ENCODE measurements around the gene XCL2. TPM values are rescaled to one million over a fixed set of nuclear protein-coding genes. Genes with fewer than 3 reads are reported as not detected.
"Not testable (repeated sequence)": the region's sequence is repeated elsewhere in the genome, so short reads cannot be mapped to it uniquely, and the experiment has no call there.

XCL2 gene
- not detected in 3 replicates for total RNA-seq
- long read RNA-seq, result 0 reads

GRCh38 chr1:168543840-168544498, at the start of gene XCL2:
XCL2 (minus strand) TSS chr1:168543997; CDS start chr1:168543964, 33 bp downstream.
- H3K4me3 Mint-ChIP-seq (ENCODE audit: unreplicated experiment); H3K9me3 Mint-ChIP-seq (ENCODE audit: low read depth); H3K4me1 Mint-ChIP-seq (ENCODE audit: low read depth); H3K27me3 Mint-ChIP-seq (ENCODE audit: low read depth); H3K36me3 Mint-ChIP-seq (ENCODE audit: low read depth); H3K27ac Mint-ChIP-seq (ENCODE audit: unreplicated experiment); DNase-seq (ENCODE audit: low spot score): not testable (repeated sequence)

GRCh38 chr1:168591641-168592250, 47.9 kb upstream of the XCL2 start:
- no peaks in the 10 kb centered on the region for H3K27me3 Mint-ChIP-seq (ENCODE audit: low read depth)
- H3K9me3 Mint-ChIP-seq (ENCODE audit: low read depth), result peaks cover 9% of the 10 kb centered on the region
- H3K4me1 Mint-ChIP-seq (ENCODE audit: low read depth), result no peaks in the 10 kb centered on the region
- no peak for DNase-seq (ENCODE audit: low spot score)
- H3K36me3 Mint-ChIP-seq (ENCODE audit: low read depth), result peaks cover 2% of the 10 kb centered on the region
- TF ChIP-seq, protein P1, sequence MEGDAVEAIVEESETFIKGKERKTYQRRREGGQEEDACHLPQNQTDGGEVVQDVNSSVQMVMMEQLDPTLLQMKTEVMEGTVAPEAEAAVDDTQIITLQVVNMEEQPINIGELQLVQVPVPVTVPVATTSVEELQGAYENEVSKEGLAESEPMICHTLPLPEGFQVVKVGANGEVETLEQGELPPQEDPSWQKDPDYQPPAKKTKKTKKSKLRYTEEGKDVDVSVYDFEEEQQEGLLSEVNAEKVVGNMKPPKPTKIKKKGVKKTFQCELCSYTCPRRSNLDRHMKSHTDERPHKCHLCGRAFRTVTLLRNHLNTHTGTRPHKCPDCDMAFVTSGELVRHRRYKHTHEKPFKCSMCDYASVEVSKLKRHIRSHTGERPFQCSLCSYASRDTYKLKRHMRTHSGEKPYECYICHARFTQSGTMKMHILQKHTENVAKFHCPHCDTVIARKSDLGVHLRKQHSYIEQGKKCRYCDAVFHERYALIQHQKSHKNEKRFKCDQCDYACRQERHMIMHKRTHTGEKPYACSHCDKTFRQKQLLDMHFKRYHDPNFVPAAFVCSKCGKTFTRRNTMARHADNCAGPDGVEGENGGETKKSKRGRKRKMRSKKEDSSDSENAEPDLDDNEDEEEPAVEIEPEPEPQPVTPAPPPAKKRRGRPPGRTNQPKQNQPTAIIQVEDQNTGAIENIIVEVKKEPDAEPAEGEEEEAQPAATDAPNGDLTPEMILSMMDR (IDR thresholded peaks at IDR 0.05), result no peak
- H3K27ac Mint-ChIP-seq (ENCODE audit: unreplicated experiment), result no peak overlapping the region
- H3K4me3 Mint-ChIP-seq (ENCODE audit: unreplicated experiment), result no peak overlapping the region

- no peak for DNase-seq (ENCODE audit: low spot score)
- peaks cover under 1% of the 10 kb centered on the region for H3K4me1 Mint-ChIP-seq (ENCODE audit: low read depth)
- no peak overlapping the region for H3K4me3 Mint-ChIP-seq (ENCODE audit: unreplicated experiment)
- H3K36me3 Mint-ChIP-seq (ENCODE audit: low read depth), result no peaks in the 10 kb centered on the region
- no peaks in the 10 kb centered on the region for H3K27me3 Mint-ChIP-seq (ENCODE audit: low read depth)
- H3K27ac Mint-ChIP-seq (ENCODE audit: unreplicated experiment), result no peak overlapping the region
- TF ChIP-seq, protein P1 (IDR thresholded peaks at IDR 0.05), result no peak
- H3K9me3 Mint-ChIP-seq (ENCODE audit: low read depth), result peaks cover 3% of the 10 kb centered on the region
Observed at GRCh38 chr1:168591066-168591465, 47.3 kb upstream of the XCL2 start.

- no peak overlapping the region for H3K4me3 Mint-ChIP-seq (ENCODE audit: unreplicated experiment)
- H3K36me3 Mint-ChIP-seq (ENCODE audit: low read depth), result no peaks in the 10 kb centered on the region
- H3K9me3 Mint-ChIP-seq (ENCODE audit: low read depth), result peaks cover 2% of the 10 kb centered on the region
- no peak for DNase-seq (ENCODE audit: low spot score)
- H3K27me3 Mint-ChIP-seq (ENCODE audit: low read depth), result no peaks in the 10 kb centered on the region
- TF ChIP-seq, protein P1 (IDR thresholded peaks at IDR 0.05), result no peak
- no peak overlapping the region for H3K27ac Mint-ChIP-seq (ENCODE audit: unreplicated experiment)
- peaks cover 20% of the 10 kb centered on the region for H3K4me1 Mint-ChIP-seq (ENCODE audit: low read depth)
Observed at GRCh38 chr1:168589167-168589566, 45.4 kb upstream of the XCL2 start.

DNA sequence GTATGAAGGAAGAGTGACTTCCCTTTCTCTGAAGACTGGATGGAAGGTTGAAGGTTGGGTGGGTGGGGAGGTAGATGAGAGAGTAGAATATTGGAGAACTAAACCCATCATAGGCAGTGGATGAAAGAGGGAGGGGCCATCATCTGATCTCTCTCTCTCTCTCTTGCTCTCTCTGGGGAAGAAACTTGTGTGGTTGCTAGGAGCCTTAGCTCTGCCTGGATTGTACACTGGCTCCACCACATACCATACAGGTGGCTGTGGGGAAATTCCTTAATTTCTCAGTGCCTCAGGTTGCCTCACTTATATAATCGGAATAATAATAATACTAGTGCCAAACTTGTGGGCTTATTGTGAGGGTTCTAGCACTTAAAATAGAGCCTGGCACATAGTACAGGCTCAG, 42.1 kb upstream of the XCL2 start:
- Mint-ChIP-seq H3K27ac (ENCODE audit: unreplicated experiment) (peak overlapping the region; percentile 93), H3K4me1 (ENCODE audit: low read depth) (peaks cover 40% of the 10 kb centered on the region), H3K27me3 (ENCODE audit: low read depth) (no peaks in the 10 kb centered on the region), H3K4me3 (ENCODE audit: unreplicated experiment) (no peak overlapping the region), H3K9me3 (ENCODE audit: low read depth) (peaks cover 2% of the 10 kb centered on the region), H3K36me3 (ENCODE audit: low read depth) (no peaks in the 10 kb centered on the region)
- TF ChIP-seq, protein P1 (IDR thresholded peaks at IDR 0.05), result no peak
- DNase-seq (ENCODE audit: low spot score), result no peak

Measured in chondrocyte (in vitro differentiated cells).